Heart right ventricle (tissue), 16 donors: ENCODE measurements around the gene ANKS1B. TPM values are rescaled to one million over a fixed set of nuclear protein-coding genes. Genes with fewer than 3 reads are reported as not detected.
"Not testable (repeated sequence)": the region's sequence is repeated elsewhere in the genome, so short reads cannot be mapped to it uniquely, and the experiment has no call there.

Experiments used
- ATAC-seq, 8 donors: fragments of 200-7000 bp; cut with Tn5 transposase; one replicate each; pipeline ENCODE4 v1.9.1; 2020; ENCODE audit warnings: mild to moderate bottlenecking in 8 of 8, moderate library complexity in 8 of 8, moderate number of reproducible peaks in 1 of 8
- DNase-seq, 2 donors: peaks; one replicate each; pipeline ENCODE4 v3.0.0-alpha.2; 2020
- H3K27ac ChIP-seq, 10 donors: fragments of 200-600 bp; sonication (generic) in 2 of 10; one replicate each; pipeline versions ENCODE4 v1.5.0 to v1.8.0; 2020 to 2022; ENCODE audit warnings: mild to moderate bottlenecking in 3 of 10
- H3K27me3 ChIP-seq, 7 donors: fragments of 200-600 bp; one replicate each; pipeline ENCODE4 v1.8.0; 2021 to 2022; ENCODE audit warnings: mild to moderate bottlenecking in 2 of 7
- H3K36me3 ChIP-seq, 9 donors: fragments of 200-600 bp; sonication (generic) in 1 of 9; one replicate each; pipeline versions ENCODE4 v1.5.0 to v1.8.0; 2020 to 2022; ENCODE audit warnings: mild to moderate bottlenecking in 2 of 9
- H3K4me1 ChIP-seq, 9 donors: fragments of 200-600 bp; sonication (generic) in 1 of 9; one replicate each; pipeline versions ENCODE4 v1.5.0 to v1.8.0; 2020 to 2022; ENCODE audit warnings: mild to moderate bottlenecking in 4 of 9
- H3K4me3 ChIP-seq, 10 donors: fragments of 200-600 bp; sonication (generic) in 2 of 10; one replicate each; pipeline versions ENCODE4 v1.5.0 to v1.8.0; 2020 to 2022; ENCODE audit warnings: mild to moderate bottlenecking in 7 of 10, moderate library complexity in 2 of 10
- H3K9me3 ChIP-seq, 11 donors: fragments of 200-600 bp in 10 of 11; sonication (generic) in 2 of 11; one replicate each; pipeline versions ENCODE4 v1.5.0 to v1.8.0; 2013 to 2022; ENCODE audit warnings: mild to moderate bottlenecking in 2 of 11, control low read depth in 1 of 11, moderate library complexity in 1 of 11
- CTCF ChIP-seq, 9 donors: fragments of 200-600 bp; sonication (generic) in 2 of 9; IDR thresholded peaks; one replicate each; pipeline versions ENCODE4 v1.5.0 to v1.8.0; 2021 to 2022; ENCODE audit warnings: antibody characterized with exemption in 9 of 9, mild to moderate bottlenecking in 5 of 9, moderate library complexity in 1 of 9
- WGBS, 2 donors: extraction: QIAGEN DNeasy Blood & Tissue Kit; methylation state at CpG; one replicate each; pipeline ENCODE4 v1.1.7; 2013; ENCODE audit warnings: inconsistent platforms in 1 of 2; 5-methylcytosine and 5-hydroxymethylcytosine counted together
- intact Hi-C, 10 donors: fragments of 100-400 bp; cut with DNase I; formaldehyde crosslinking; loops; one replicate each; pipeline versions ENCODE4 v1.11.1 to v1.14.2; 2022
- polyA plus RNA-seq, 2 donors: library from polyadenylated mRNA; stranded (reverse); fragments of 200-250 nt; gene quantifications; one replicate each; pipeline ENCODE4 v1.2.3, GENCODE V29; 2013
- total RNA-seq, 10 donors: library from RNA; stranded (reverse); fragmentation: NEBNext Ultra II Directional in 3 of 10; extraction: Animal tissue kit (Norgen Biotek cat#: 25700) in 3 of 10; gene quantifications; one replicate each; pipeline versions ENCODE4 v1.2.1 to v1.2.4, GENCODE V29; 2021 to 2023
- donor health status: Arrhythmogenic right ventricular cardiomyopathy.
- donor health status: ischemic (EF 13 %, LVEDD 7.1; RV severe dilation, severe dysfunction).
- donor health status: healthy with polysubstance abuse.
- donor health status: DM: no; HTN: yes; CAD: no.
- donor health status: DM: no; HTN: no; CAD: no.
- donor health status: ischemic (EF 25% LVEDD 6.9; RV normal size, moderate dysfunction).
- donor health status: ischemic (EF 25% LVEDD 5.7; RV mildly dilated, moderate dysfunction).
- donor health status: healthy.
- donor health status: DM: yes; HTN: yes; CAD: no.
- donor health status: Ischemic cardiomyopathy.
- donor health status: ischemic (EF 35%, LVEDD 5.7; RV mildly dilated, moderate dysfunction).
- donor health status: nonischemic (EF 11% LVEDD 7.7; RV severe dilation, severe dysfunction).
- donor health status: DM: yes; HTN: yes; CAD: no.
- donor health status: PGD.
- donor health status: ischemic (EF 29% LVEDD 5.4; RV normal size, mild dysfunction).
- donor health status: nonischemic (EF 23%, LVEDD 6.1; RV moderate dilation, normal function).

ANKS1B gene
- total and polyA plus RNA-seq, 12 donors, result 0.58 to 4.8 (median 1.8) TPM

- 91 to 94% methylated on average over 9 of the region's 9 CpGs for WGBS, 2 donors
- ATAC-seq, result no peak
- Histone ChIP-seq H3K4me1 (peaks cover 0 to 5% (median 0%) of the 10 kb centered on the region in 9 donors), H3K9me3 (no peaks in the 10 kb centered on the region), H3K27me3 (no peaks in the 10 kb centered on the region), H3K4me3 (no peak overlapping the region), H3K36me3 (no peaks in the 10 kb centered on the region), H3K27ac (no peak overlapping the region)
- intact Hi-C loops, result no loop called here
- TF ChIP-seq CTCF (IDR thresholded peaks at IDR 0.05), result no peak
- DNase-seq, result no peak
Measured at GRCh38 chr12:99806304-99806703, 178.4 kb downstream of the ANKS1B start.

DNA sequence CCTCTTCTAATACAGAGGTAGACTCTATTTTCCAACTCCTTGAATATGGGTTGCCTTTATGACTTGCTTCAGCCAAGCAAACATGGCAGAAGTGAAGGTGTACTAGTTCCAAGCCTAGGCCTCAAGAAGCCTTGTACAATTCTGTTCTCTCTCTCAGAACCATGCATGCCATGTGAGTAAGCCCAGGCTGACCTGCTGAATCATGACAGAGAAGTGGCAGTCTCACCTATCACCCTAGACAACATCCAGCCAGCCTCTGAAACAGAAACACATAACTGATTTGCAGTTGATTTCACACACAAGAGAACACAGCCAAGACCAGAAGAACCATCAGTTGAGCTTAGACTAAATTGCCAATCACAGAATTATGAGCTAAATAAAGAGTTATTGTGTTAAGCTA lies 180.0 kb downstream of the ANKS1B start:
- no peak for DNase-seq
- intact Hi-C loops, result no loop called here
- no peak overlapping the region for H3K4me3 ChIP-seq
- no peak for ATAC-seq
- H3K27me3 ChIP-seq, result no peaks in the 10 kb centered on the region
- no peaks in the 10 kb centered on the region for H3K36me3 ChIP-seq
- no peak overlapping the region for H3K27ac ChIP-seq
- no peaks in the 10 kb centered on the region for H3K9me3 ChIP-seq
- TF ChIP-seq CTCF (IDR thresholded peaks at IDR 0.05), result no peak
- no peaks in the 10 kb centered on the region for H3K4me1 ChIP-seq

GRCh38 chr12:99800605-99801004 lies 184.1 kb downstream of the ANKS1B start:
- Histone ChIP-seq H3K4me3 (no peak overlapping the region), H3K9me3 (peaks cover 0 to 4% (median 0%) of the 10 kb centered on the region in 11 donors), H3K4me1 (no peaks in the 10 kb centered on the region), H3K27me3 (no peaks in the 10 kb centered on the region), H3K27ac (no peak overlapping the region), H3K36me3 (no peaks in the 10 kb centered on the region)
- no peak for TF ChIP-seq CTCF (IDR thresholded peaks at IDR 0.05)
- ATAC-seq (no peak), DNase-seq (no peak)
- whole genome bisulfite sequencing, 2 donors, result 89 to 91% methylated on average over 2 of the region's 2 CpGs
- intact Hi-C loops, result no loop called here

DNA sequence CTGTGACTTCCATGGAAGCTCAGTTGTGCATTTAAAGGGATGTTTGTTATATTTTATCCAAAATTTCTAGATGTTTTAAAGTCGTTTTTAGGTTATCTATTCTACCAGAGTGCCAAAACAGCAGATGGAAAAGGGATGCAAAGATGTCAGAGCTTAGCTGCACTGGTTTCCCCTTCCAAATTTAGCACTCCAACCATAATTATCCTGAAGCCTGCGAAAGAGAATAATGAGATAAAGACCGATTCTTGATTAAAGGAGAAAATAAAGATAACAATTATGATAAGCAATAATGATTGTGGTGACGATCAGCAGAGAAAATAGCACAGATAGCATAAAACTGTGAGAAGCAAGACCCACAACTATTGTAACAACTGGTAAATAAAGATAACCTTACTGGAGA lies 186.8 kb downstream of the ANKS1B start:
- H3K4me3 ChIP-seq, H3K27ac ChIP-seq, H3K9me3 ChIP-seq, H3K36me3 ChIP-seq, ATAC-seq, H3K4me1 ChIP-seq, intact Hi-C loops, H3K27me3 ChIP-seq, DNase-seq: not testable (repeated sequence)
- WGBS, 2 donors, result 24 to 29% methylated on average over 4 of the region's 4 CpGs

DNA sequence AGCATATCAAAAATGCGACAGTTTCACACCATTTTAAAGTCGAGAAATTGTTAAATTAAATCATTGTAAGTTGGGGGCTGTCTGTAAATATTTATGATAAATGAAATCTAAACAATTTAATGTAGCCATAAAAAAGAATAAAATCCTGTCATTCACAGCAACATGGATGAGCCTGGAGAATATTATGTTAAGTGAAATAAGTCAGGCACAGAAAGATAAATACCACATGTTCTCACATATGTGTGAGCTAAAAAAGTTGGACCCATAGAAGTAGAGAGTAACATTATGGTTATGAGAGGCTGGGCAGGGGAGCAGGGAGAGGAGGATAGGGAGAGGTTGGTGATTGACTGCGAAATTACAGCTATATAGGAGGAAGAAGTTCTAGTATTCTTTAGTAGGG lies 201.3 kb downstream of the ANKS1B start:
- ATAC-seq (no peak), DNase-seq (no peak)
- H3K27me3 ChIP-seq, result no peaks in the 10 kb centered on the region
- no peak for TF ChIP-seq CTCF (IDR thresholded peaks at IDR 0.05)
- H3K27ac ChIP-seq, result no peak overlapping the region
- no peaks in the 10 kb centered on the region for H3K36me3 ChIP-seq
- WGBS, 2 donors, result 80 to 86% methylated on average over 3 of the region's 3 CpGs
- H3K4me1 ChIP-seq, result no peaks in the 10 kb centered on the region
- intact Hi-C loops, result no loop called here
- no peaks in the 10 kb centered on the region for H3K9me3 ChIP-seq
- H3K4me3 ChIP-seq, result no peak overlapping the region
